ENCODE data around the gene KCNIP4. TPM values are rescaled to one million over a fixed set of nuclear protein-coding genes. Genes with fewer than 3 reads are reported as not detected.

KCNIP4 gene
- total and polyA plus RNA-seq, 7 donors: 0.03 TPM; not detected in 6

- intact Hi-C loops (cut with DNase I): no loop called here
- H3K9me3 ChIP-seq: no peaks in the 10 kb centered on the region
- peaks cover 0 to 3% (median 0%) of the 10 kb centered on the region in 3 donors for H3K27me3 ChIP-seq (ENCODE audit: insufficient read depth in 3 of 3, low read length in 2 of 3)
- DNase-seq: no peak
- H3K36me3 ChIP-seq (ENCODE audit: insufficient read depth in 1 of 2, low read depth in 1 of 2): no peaks in the 10 kb centered on the region
- TF ChIP-seq CTCF (IDR thresholded peaks at IDR 0.05): no peak
- WGBS, 3 donors: 90 to 94% (median 91%) methylated on average over 3 of the region's 3 CpGs
- H3K4me1 ChIP-seq: no peaks in the 10 kb centered on the region
- no peak for ATAC-seq
- H3K27ac ChIP-seq: no peak overlapping the region
- no peak overlapping the region for H3K4me3 ChIP-seq
Measured at GRCh38 chr4:20944451-20944850, 1004.1 kb downstream of the KCNIP4 start.

GRCh38 chr4:20938204-20938603 lies 1010.4 kb downstream of the KCNIP4 start:
- 74 to 87% (median 87%) methylated on average over 2 of the region's 2 CpGs for WGBS, 3 donors
- no peak for DNase-seq

GRCh38 chr4:20926529-20926928 lies 1022.0 kb downstream of the KCNIP4 start:
- ATAC-seq: no peak
- intact Hi-C loops (cut with DNase I): no loop called here

More at GRCh38 chr4:20938204-20938603, 1010.4 kb downstream of the KCNIP4 start:
- intact Hi-C loops (cut with DNase I): no loop called here
- Histone ChIP-seq H3K4me3 (no peak overlapping the region), H3K27me3 (ENCODE audit: insufficient read depth in 3 of 3, low read length in 2 of 3) (peaks cover 0 to 3% (median 0%) of the 10 kb centered on the region in 3 donors), H3K4me1 (no peaks in the 10 kb centered on the region), H3K27ac (no peak overlapping the region), H3K9me3 (no peaks in the 10 kb centered on the region), H3K36me3 (ENCODE audit: insufficient read depth in 1 of 2, low read depth in 1 of 2) (no peaks in the 10 kb centered on the region)
- no peak for TF ChIP-seq CTCF (IDR thresholded peaks at IDR 0.05)
- ATAC-seq: no peak

GRCh38 chr4:20925176-20925575 lies 1023.4 kb downstream of the KCNIP4 start:
- intact Hi-C loops (cut with DNase I): no loop called here
- no peak overlapping the region for H3K4me3 ChIP-seq
- no peaks in the 10 kb centered on the region for H3K36me3 ChIP-seq (ENCODE audit: insufficient read depth in 1 of 2, low read depth in 1 of 2)
- H3K4me1 ChIP-seq: no peaks in the 10 kb centered on the region
- WGBS, 3 donors: 57 to 72% (median 60%) methylated on average over 4 of the region's 4 CpGs
- no peak overlapping the region for H3K27ac ChIP-seq
- no peaks in the 10 kb centered on the region for H3K9me3 ChIP-seq
- H3K27me3 ChIP-seq (ENCODE audit: insufficient read depth in 3 of 3, low read length in 2 of 3): no peaks in the 10 kb centered on the region
- DNase-seq: no peak
- no peak for TF ChIP-seq CTCF (IDR thresholded peaks at IDR 0.05)
- ATAC-seq: no peak

More at GRCh38 chr4:20926529-20926928, 1022.0 kb downstream of the KCNIP4 start:
- Histone ChIP-seq H3K36me3 (ENCODE audit: insufficient read depth in 1 of 2, low read depth in 1 of 2) (no peaks in the 10 kb centered on the region), H3K27ac (no peak overlapping the region), H3K9me3 (no peaks in the 10 kb centered on the region), H3K27me3 (ENCODE audit: insufficient read depth in 3 of 3, low read length in 2 of 3) (no peaks in the 10 kb centered on the region), H3K4me1 (no peaks in the 10 kb centered on the region), H3K4me3 (no peak overlapping the region)
- DNase-seq: no peak
- TF ChIP-seq CTCF (IDR thresholded peaks at IDR 0.05): no peak

- H3K36me3 ChIP-seq (ENCODE audit: insufficient read depth in 1 of 2, low read depth in 1 of 2): no peaks in the 10 kb centered on the region
- no peak overlapping the region for H3K27ac ChIP-seq
- no peaks in the 10 kb centered on the region for H3K4me1 ChIP-seq
- DNase-seq (no peak), ATAC-seq (no peak)
- H3K4me3 ChIP-seq: no peak overlapping the region
- 87 to 92% (median 88%) methylated on average over 2 of the region's 2 CpGs for WGBS, 3 donors
- TF ChIP-seq CTCF (IDR thresholded peaks at IDR 0.05): no peak
- no peaks in the 10 kb centered on the region for H3K27me3 ChIP-seq (ENCODE audit: insufficient read depth in 3 of 3, low read length in 2 of 3)
- no peaks in the 10 kb centered on the region for H3K9me3 ChIP-seq
- intact Hi-C loops (cut with DNase I): no loop called here
Measured at GRCh38 chr4:20922962-20923361, 1025.6 kb downstream of the KCNIP4 start.

Measured in psoas muscle (tissue), 8 donors.